Measurements from ENCODE around the gene DDA1. TPM values are rescaled to one million over a fixed set of nuclear protein-coding genes. Genes with fewer than 3 reads are reported as not detected.

DDA1 gene
- total and polyA plus RNA-seq, 2 experiments from 2014 or later: 43.1 to 60.0 TPM

- Histone ChIP-seq H3K4me2 (no peak overlapping the region), H3K36me3 (replicated peaks; ENCODE audit: insufficient read depth, low read depth) (no peaks in the 10 kb centered on the region), H3K27ac (no peak overlapping the region), H3K79me2 (no peaks in the 10 kb centered on the region), H3K9me2 (replicated peaks; ENCODE audit: insufficient read depth) (no peaks in the 10 kb centered on the region), H3K27me3 (no peaks in the 10 kb centered on the region), H2AFZ (no peak overlapping the region), H3K9me3 (ENCODE audit: low read depth) (no peaks in the 10 kb centered on the region), H3K4me1 (ENCODE audit: insufficient read depth) (peaks cover 7% of the 10 kb centered on the region), H3K4me3 (no peak overlapping the region), H4K20me1 (ENCODE audit: insufficient read depth, poor library complexity, severe bottlenecking) (no peaks in the 10 kb centered on the region)
- TF ChIP-seq EZH2 (IDR thresholded peaks at IDR 0.05; ENCODE audit: borderline replicate concordance) (no peak), EZH2phosphoT487 (IDR thresholded peaks at IDR 0.05; ENCODE audit: low read depth, severe bottlenecking, unreplicated experiment) (no peak), CTCF (IDR thresholded peaks at IDR 0.05; ENCODE audit: poor library complexity) (no peak)
- 91% methylated on average over 6 of the region's 7 CpGs for WGBS (ENCODE audit: low lambda C conversion rate, missing lambda C conversion rate)
- no peak for DNase-seq (ENCODE audit: low spot score)
Measured at GRCh38 chr19:17323964-17324332, 14.6 kb downstream of the DDA1 start.

DNA sequence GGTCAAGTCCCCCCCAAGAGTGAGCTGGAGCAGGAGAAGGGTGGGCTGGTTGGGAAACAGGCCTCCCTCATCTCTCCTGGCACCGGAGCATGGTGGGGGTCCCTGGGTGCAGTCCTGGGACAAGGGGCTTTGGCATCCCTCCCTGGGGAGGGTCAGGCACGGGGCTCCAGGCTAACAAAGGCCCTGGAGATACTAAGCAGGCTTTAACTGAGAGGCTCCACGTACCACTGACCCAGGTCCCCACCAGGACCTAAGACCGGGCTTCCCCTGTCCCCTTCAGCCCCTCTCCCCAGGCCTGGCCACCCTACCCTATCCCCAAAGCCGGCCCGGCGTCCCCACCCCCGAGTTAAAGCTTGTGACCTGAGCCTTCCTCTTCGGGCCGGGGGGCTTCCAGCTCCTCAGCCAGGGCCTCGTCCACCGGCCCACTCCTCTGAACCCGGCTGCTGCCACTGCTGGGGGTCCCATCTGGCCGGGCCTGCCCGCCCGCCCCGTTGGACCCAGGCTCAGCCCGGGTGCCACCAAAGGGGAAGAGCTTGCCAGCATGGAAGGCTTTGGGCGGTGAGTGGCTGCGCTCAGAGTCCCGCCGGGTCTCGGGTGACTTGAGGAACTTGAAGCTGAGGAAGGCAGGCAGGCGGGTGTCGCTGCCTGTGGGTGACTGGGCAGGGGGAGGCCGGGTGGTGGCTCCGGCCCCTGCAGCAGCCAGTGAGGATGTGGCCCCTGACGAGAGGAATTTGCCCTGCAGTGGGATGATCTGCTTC lies 15.2 kb downstream of the DDA1 start:
- Histone ChIP-seq H3K4me3 (no peak overlapping the region), H2AFZ (no peak overlapping the region), H3K36me3 (replicated peaks; ENCODE audit: insufficient read depth, low read depth) (no peaks in the 10 kb centered on the region), H3K4me2 (no peak overlapping the region), H3K9me2 (replicated peaks; ENCODE audit: insufficient read depth) (no peaks in the 10 kb centered on the region), H3K79me2 (no peaks in the 10 kb centered on the region), H4K20me1 (ENCODE audit: insufficient read depth, poor library complexity, severe bottlenecking) (no peaks in the 10 kb centered on the region), H3K27me3 (no peaks in the 10 kb centered on the region), H3K27ac (no peak overlapping the region), H3K4me1 (ENCODE audit: insufficient read depth) (peaks cover 12% of the 10 kb centered on the region), H3K9me3 (ENCODE audit: low read depth) (no peaks in the 10 kb centered on the region)
- 95% methylated on average over 18 of the region's 28 CpGs for WGBS (ENCODE audit: low lambda C conversion rate, missing lambda C conversion rate)
- peak; percentile 5 for DNase-seq (ENCODE audit: low spot score)
- TF ChIP-seq EZH2phosphoT487 (IDR thresholded peaks at IDR 0.05; ENCODE audit: low read depth, severe bottlenecking, unreplicated experiment) (no peak), CTCF (IDR thresholded peaks at IDR 0.05; ENCODE audit: poor library complexity) (no peak)

DNA sequence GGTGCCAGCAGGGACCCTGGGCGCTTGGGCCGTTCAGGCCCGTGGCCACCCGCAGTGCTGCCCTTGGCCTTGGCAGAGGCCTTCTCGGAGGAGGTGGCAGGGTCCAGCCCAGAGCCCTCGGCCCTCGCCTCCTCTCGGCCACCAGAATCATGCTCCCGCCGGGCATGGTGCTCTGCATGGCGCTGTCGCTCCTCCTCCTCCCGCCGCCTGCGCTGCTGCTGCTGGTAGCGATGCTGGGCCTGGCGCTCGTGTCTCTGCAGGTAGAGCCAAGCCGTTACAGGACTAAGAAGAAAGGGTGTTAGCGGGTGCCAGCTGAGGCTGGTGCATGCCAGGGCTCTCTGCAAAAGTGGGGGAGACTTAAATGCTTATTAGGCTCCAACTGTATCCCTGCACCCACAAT lies 15.8 kb downstream of the DDA1 start:
- no peaks in the 10 kb centered on the region for H3K9me3 ChIP-seq (ENCODE audit: low read depth)
- 96% methylated on average over 20 of the region's 20 CpGs for WGBS (ENCODE audit: low lambda C conversion rate, missing lambda C conversion rate)
- no peak for DNase-seq (ENCODE audit: low spot score)
- H3K27me3 ChIP-seq: no peaks in the 10 kb centered on the region
- H3K4me1 ChIP-seq (ENCODE audit: insufficient read depth): peaks cover 12% of the 10 kb centered on the region
- H3K9me2 ChIP-seq (replicated peaks; ENCODE audit: insufficient read depth): no peaks in the 10 kb centered on the region
- H4K20me1 ChIP-seq (ENCODE audit: insufficient read depth, poor library complexity, severe bottlenecking): no peaks in the 10 kb centered on the region
- H3K4me3 ChIP-seq: no peak overlapping the region
- H3K27ac ChIP-seq: no peak overlapping the region
- no peak overlapping the region for H2AFZ ChIP-seq
- no peak for TF ChIP-seq CTCF (IDR thresholded peaks at IDR 0.05; ENCODE audit: poor library complexity)
- TF ChIP-seq EZH2 (IDR thresholded peaks at IDR 0.05; ENCODE audit: borderline replicate concordance): no peak
- TF ChIP-seq EZH2phosphoT487 (IDR thresholded peaks at IDR 0.05; ENCODE audit: low read depth, severe bottlenecking, unreplicated experiment): no peak
- no peak overlapping the region for H3K4me2 ChIP-seq
- no peaks in the 10 kb centered on the region for H3K36me3 ChIP-seq (replicated peaks; ENCODE audit: insufficient read depth, low read depth)
- no peaks in the 10 kb centered on the region for H3K79me2 ChIP-seq

Data from hepatocyte (in vitro differentiated cells).